ENCODE results near the gene IGSF9. TPM values are rescaled to one million over a fixed set of nuclear protein-coding genes. Genes with fewer than 3 reads are reported as not detected.

Gene IGSF9
- total RNA-seq, 1 experiment from 2014 or later: 7.1 TPM

- intact Hi-C loops (cut with micrococcal nuclease; ENCODE audit: unreplicated experiment): no loop called here
- H3K27ac ChIP-seq (ENCODE audit: low read depth, low read length, poor library complexity, severe bottlenecking): no peak overlapping the region
- no peaks in the 10 kb centered on the region for H3K36me3 ChIP-seq (ENCODE audit: insufficient read depth, low read length, poor library complexity, severe bottlenecking)
- CTCF ChIA-PET: no interaction called here
- no peaks in the 10 kb centered on the region for H3K4me1 ChIP-seq (ENCODE audit: insufficient read depth, low read length, poor library complexity, severe bottlenecking)
- H3K27me3 ChIP-seq (replicated peaks; ENCODE audit: insufficient read depth, low read depth, low read length, poor library complexity): peaks cover 31% of the 10 kb centered on the region
- no peak overlapping the region for H3K4me3 ChIP-seq (ENCODE audit: low read depth, low read length, poor library complexity, severe bottlenecking)
- no peaks in the 10 kb centered on the region for H3K9me3 ChIP-seq (ENCODE audit: low read depth, low read length, poor library complexity, severe bottlenecking)
- BruUV-seq (replicated peaks): no TSS peak
- DNase-seq (ENCODE audit: low spot score): no peak
- no peak for TF ChIP-seq CTCF (conservative IDR thresholded peaks at IDR 0.05; ENCODE audit: low read depth, low read length)
- no peak for TF ChIP-seq EZH2 (IDR thresholded peaks at IDR 0.05; ENCODE audit: borderline replicate concordance, low read depth, low read length, poor library complexity, severe bottlenecking)
- POLR2A ChIA-PET (ENCODE audit: low non-redundant PET): no interaction called here
Measured at GRCh38 chr1:159985473-159985872, 40.1 kb upstream of the IGSF9 start.

- intact Hi-C loops (cut with micrococcal nuclease; ENCODE audit: unreplicated experiment): no loop called here
- POLR2A ChIA-PET (ENCODE audit: low non-redundant PET): no interaction called here
Measured at GRCh38 chr1:159983681-159984080, 38.3 kb upstream of the IGSF9 start.

GRCh38 chr1:159982280-159982679, 36.9 kb upstream of the IGSF9 start:
- Histone ChIP-seq H3K9me3 (ENCODE audit: low read depth, low read length, poor library complexity, severe bottlenecking) (no peaks in the 10 kb centered on the region), H3K36me3 (ENCODE audit: insufficient read depth, low read length, poor library complexity, severe bottlenecking) (no peaks in the 10 kb centered on the region), H3K4me3 (ENCODE audit: low read depth, low read length, poor library complexity, severe bottlenecking) (no peak overlapping the region), H3K27ac (ENCODE audit: low read depth, low read length, poor library complexity, severe bottlenecking) (no peak overlapping the region), H3K4me1 (ENCODE audit: insufficient read depth, low read length, poor library complexity, severe bottlenecking) (no peaks in the 10 kb centered on the region), H3K27me3 (replicated peaks; ENCODE audit: insufficient read depth, low read depth, low read length, poor library complexity) (peaks cover 60% of the 10 kb centered on the region)
- no TSS peak for BruUV-seq (replicated peaks)
- no peak for TF ChIP-seq CTCF (conservative IDR thresholded peaks at IDR 0.05; ENCODE audit: low read depth, low read length)
- TF ChIP-seq EZH2 (IDR thresholded peaks at IDR 0.05; ENCODE audit: borderline replicate concordance, low read depth, low read length, poor library complexity, severe bottlenecking): no peak
- no peak for DNase-seq (ENCODE audit: low spot score)
- ChIA-PET CTCF (no interaction called here), POLR2A (ENCODE audit: low non-redundant PET) (no interaction called here)
- intact Hi-C loops (cut with micrococcal nuclease; ENCODE audit: unreplicated experiment): no loop called here

More at GRCh38 chr1:159983681-159984080, 38.3 kb upstream of the IGSF9 start:
- H3K27ac ChIP-seq (ENCODE audit: low read depth, low read length, poor library complexity, severe bottlenecking): no peak overlapping the region
- CTCF ChIA-PET: interaction anchor here (1.1 kb wide), 1 partner anchor 23 kb away, joined by 4 read pairs; no protein-coding TSS in a partner anchor
- no peaks in the 10 kb centered on the region for H3K9me3 ChIP-seq (ENCODE audit: low read depth, low read length, poor library complexity, severe bottlenecking)
- no TSS peak for BruUV-seq (replicated peaks)
- no peak for TF ChIP-seq EZH2 (IDR thresholded peaks at IDR 0.05; ENCODE audit: borderline replicate concordance, low read depth, low read length, poor library complexity, severe bottlenecking)
- DNase-seq (ENCODE audit: low spot score): no peak
- no peak overlapping the region for H3K4me3 ChIP-seq (ENCODE audit: low read depth, low read length, poor library complexity, severe bottlenecking)
- H3K27me3 ChIP-seq (replicated peaks; ENCODE audit: insufficient read depth, low read depth, low read length, poor library complexity): peaks cover 46% of the 10 kb centered on the region
- H3K4me1 ChIP-seq (ENCODE audit: insufficient read depth, low read length, poor library complexity, severe bottlenecking): no peaks in the 10 kb centered on the region
- no peaks in the 10 kb centered on the region for H3K36me3 ChIP-seq (ENCODE audit: insufficient read depth, low read length, poor library complexity, severe bottlenecking)

GRCh38 chr1:159981351-159982055, 36.1 kb upstream of the IGSF9 start:
- H3K4me1 ChIP-seq (ENCODE audit: insufficient read depth, low read length, poor library complexity, severe bottlenecking): no peaks in the 10 kb centered on the region
- DNase-seq (ENCODE audit: low spot score): no peak
- H3K27ac ChIP-seq (ENCODE audit: low read depth, low read length, poor library complexity, severe bottlenecking): no peak overlapping the region
- TF ChIP-seq CTCF (conservative IDR thresholded peaks at IDR 0.05; ENCODE audit: low read depth, low read length): no peak
- TF ChIP-seq EZH2 (IDR thresholded peaks at IDR 0.05; ENCODE audit: borderline replicate concordance, low read depth, low read length, poor library complexity, severe bottlenecking): no peak
- CTCF ChIA-PET: no interaction called here
- POLR2A ChIA-PET (ENCODE audit: low non-redundant PET): no interaction called here
- H3K27me3 ChIP-seq (replicated peaks; ENCODE audit: insufficient read depth, low read depth, low read length, poor library complexity): peaks cover 66% of the 10 kb centered on the region
- no TSS peak for BruUV-seq (replicated peaks)
- no peaks in the 10 kb centered on the region for H3K36me3 ChIP-seq (ENCODE audit: insufficient read depth, low read length, poor library complexity, severe bottlenecking)
- intact Hi-C loops (cut with micrococcal nuclease; ENCODE audit: unreplicated experiment): no loop called here
- no peak overlapping the region for H3K4me3 ChIP-seq (ENCODE audit: low read depth, low read length, poor library complexity, severe bottlenecking)
- H3K9me3 ChIP-seq (ENCODE audit: low read depth, low read length, poor library complexity, severe bottlenecking): no peaks in the 10 kb centered on the region
